Embryonic facial prominence (tissue), 1 donor: Measurements from ENCODE around the gene PAN3.

ENCODE experiments used
- DNase-seq: peaks from one replicate; pipeline ENCODE4 v3.0.0-alpha.2; 2016; ENCODE audit errors: extremely low spot score

The PAN3 gene

DNA sequence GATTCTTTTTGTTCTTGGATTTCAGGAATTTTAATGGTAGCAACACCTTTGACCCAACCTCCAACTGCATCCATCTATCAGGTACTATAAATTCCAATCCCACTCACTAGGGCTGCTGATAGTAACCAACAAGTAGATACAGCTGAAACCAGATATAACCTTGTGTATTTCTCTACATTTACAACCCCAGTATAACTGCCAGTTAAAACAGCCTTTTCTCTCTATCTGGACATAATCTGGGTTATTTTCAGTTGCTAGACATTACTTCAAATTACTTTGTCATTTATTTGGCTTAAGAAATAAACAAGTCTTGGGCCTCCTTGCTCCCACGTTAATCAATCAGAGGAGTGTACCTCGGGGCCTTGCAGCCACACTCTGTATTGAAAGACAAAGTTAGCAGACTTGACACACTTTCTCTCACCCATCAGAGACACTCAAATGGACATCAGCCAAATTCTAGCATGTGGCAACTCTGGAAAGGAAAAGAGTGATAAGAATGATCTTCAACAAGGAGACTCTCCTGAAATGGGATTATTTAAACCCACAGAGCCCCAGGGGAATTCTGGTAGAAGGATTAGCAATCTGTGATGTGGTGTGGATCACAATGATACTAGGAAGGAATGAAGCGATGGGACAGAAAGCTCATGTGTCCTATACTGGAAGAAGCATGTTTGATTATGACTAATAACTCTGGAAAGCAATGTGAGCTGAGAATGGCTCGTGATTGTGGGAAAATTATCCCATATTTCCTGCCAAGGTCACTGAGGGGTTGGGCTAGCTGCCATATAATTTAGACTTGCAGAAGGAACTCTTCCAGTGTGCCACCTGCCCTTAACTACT lies 199.0 kb downstream of the PAN3 start:
- DNase-seq = no peak

DNA sequence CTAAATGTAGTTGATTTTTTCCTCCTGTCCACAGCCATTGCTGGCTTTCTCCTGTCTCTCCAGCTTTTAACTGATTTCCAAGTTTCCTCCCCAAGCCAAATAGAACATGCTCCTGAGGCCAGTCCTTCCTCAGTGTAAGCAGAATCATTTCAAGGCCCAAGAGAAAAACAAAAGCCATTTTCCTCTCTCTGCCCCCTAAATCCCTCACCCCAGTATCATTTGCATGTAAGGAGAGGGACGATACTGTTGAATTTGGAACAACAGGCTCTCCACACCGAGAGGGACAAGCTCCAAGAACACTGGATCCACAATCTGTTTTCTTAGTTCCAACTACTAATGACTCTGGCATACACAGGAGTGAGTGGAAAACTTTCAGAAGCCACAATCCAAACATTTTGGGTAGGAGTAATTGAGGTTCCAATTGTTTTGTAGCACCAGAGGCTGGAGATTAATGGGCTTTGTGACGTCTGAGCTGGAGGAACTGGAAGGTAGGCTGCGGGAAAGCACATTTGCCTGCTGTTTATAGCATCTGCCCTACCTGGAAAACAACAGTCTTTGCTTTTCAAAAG lies 199.7 kb downstream of the PAN3 start:
- DNase-seq = no peak

DNA sequence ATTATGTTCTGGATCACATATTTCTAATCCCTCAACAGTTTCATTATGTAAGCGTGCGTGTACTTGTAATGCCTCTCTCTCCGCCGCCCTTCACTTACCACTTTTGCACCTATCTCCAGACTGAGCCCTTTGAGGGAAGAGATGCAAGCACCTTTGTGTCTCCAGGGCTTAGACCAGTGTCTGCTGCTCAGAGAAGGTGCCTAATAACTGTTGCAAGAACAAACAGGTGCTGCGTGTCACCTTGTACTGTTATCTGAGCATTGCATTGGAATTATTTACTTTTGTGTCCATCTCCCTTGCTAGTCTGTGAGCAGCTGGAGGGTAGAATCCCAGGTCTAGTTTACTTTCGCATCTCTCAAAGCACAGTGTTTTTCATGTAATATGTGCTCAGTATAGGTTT lies 200.4 kb downstream of the PAN3 start:
- no peak for DNase-seq

DNA sequence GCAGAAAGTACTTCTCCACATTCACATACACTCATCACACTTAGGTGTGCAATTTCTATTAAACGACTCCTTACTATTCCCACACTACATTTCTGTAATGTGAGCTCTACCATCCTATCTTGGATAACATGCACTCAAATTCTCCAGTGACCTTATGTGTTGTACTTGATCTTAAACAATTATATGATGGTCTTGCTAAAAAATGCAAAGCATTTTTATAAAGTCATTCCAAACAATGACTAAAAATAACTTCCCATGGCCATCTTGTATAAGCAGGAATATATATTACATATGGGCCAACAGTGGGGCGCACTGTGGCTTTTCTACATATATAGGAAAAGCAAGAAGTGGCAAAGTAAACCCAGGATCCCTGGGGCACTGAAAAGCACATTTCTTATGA lies 201.1 kb downstream of the PAN3 start:
- no peak for DNase-seq

DNA sequence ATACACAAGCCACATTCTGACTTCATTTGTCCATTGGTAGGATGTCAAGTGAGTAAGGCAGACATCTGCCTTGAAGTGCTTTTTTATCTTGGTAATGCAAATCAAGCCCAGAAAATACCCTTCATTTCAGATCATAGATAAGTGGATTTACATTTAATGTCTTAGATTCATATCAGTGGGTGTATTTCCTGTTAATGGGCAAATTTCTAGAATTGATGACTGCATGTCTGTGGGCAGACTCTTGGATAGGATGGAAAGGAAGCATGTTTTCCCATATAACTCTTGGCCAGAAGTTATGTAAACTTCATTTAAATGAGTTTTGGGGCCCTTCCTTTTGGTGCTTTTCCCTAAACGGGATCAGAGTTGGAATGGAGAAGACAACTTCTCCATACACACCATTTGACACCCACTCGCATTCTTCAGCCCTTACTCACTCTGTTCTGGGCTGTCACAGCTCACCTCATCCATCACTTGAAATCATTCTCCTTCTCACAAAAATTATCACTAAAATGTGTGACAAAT lies 202.0 kb downstream of the PAN3 start:
- no peak for DNase-seq

DNA sequence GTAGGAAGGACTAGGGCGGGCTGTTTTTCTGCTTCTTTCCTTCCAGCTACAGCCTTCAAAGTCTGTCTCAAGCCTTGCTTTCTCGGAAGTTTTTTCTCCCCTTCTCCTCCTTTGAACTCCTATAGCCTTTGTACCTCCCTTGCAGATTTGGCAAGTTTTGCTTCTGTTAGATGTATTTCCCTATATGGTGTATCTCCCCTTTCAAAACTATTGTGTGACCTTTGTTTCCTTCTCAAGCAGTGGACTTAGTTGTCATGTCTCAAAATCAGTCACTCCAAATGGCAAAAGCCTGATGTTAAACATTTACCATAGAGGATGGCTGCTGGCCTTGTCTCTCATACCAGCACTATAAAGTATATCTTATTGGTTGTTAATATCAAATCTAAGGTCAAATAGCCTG lies 203.9 kb downstream of the PAN3 start:
- no peak for DNase-seq

DNA sequence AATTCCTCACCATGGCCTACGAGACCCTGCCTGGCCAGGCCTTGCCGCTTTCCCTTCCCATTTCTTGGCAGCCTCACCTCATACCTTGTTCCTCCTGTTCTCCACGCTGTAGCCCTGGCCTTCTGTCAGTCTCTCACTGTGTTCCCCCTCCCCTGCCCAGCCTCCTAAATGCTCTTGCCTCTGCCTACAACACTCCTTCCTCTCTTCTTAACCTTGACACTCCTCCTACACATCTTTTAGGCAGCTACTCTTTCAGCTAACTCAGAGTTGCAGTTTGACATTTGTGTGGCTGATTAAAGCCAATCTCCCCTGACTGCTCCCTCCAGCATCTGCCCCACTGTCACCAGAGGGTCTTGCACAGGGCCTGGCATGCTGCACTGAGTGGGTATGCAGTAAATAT lies 205.8 kb downstream of the PAN3 start:
- DNase-seq = no peak
